ENCODE data around the gene CRACDL.

The CRACDL gene

DNA sequence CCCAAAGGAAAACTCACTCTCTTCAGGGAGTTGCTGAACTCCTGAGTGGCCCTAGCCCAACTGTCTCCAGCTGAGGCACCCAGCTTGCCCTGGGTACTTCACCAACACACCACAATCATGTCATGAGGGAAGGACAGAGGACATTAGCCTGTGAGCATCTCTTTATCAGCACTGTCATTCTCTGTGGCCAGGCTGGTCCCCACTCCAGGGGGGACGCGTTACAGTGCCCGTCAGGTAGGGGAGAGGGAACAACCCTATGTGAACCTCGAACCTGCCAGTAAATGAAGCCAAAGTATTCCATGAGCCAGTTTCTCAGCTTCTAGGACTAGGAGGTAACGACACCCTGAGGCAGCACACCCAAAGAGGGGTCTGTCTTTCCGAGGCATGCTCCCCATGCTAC lies 110.2 kb downstream of the CRACDL start:
- TF ChIP-seq EZH2phosphoT487 (IDR thresholded peaks at IDR 0.05; ENCODE audit: borderline replicate concordance, low read length): no peak
- TF ChIP-seq, protein P1, sequence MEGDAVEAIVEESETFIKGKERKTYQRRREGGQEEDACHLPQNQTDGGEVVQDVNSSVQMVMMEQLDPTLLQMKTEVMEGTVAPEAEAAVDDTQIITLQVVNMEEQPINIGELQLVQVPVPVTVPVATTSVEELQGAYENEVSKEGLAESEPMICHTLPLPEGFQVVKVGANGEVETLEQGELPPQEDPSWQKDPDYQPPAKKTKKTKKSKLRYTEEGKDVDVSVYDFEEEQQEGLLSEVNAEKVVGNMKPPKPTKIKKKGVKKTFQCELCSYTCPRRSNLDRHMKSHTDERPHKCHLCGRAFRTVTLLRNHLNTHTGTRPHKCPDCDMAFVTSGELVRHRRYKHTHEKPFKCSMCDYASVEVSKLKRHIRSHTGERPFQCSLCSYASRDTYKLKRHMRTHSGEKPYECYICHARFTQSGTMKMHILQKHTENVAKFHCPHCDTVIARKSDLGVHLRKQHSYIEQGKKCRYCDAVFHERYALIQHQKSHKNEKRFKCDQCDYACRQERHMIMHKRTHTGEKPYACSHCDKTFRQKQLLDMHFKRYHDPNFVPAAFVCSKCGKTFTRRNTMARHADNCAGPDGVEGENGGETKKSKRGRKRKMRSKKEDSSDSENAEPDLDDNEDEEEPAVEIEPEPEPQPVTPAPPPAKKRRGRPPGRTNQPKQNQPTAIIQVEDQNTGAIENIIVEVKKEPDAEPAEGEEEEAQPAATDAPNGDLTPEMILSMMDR (IDR thresholded peaks at IDR 0.05; ENCODE audit: low read depth, low read length, poor library complexity, severe bottlenecking): no peak
- no peaks in the 10 kb centered on the region for H3K9me3 ChIP-seq (ENCODE audit: control insufficient read depth, insufficient read depth, low read length)
- H3K4me2 ChIP-seq (ENCODE audit: low read length): no peak overlapping the region
- peaks cover 9% of the 10 kb centered on the region; the same call in 1 of the 2 replicates for H3K27me3 ChIP-seq (ENCODE audit: control insufficient read depth, low read length)
- no peaks in the 10 kb centered on the region for H3K36me3 ChIP-seq (ENCODE audit: control insufficient read depth, low read length)
- H3K9me2 ChIP-seq (replicated peaks; ENCODE audit: control insufficient read depth, low read length): no peaks in the 10 kb centered on the region
- no peaks in the 10 kb centered on the region for H3F3A ChIP-seq (ENCODE audit: control insufficient read depth, insufficient read depth)
- H4K20me1 ChIP-seq (ENCODE audit: control insufficient read depth, insufficient read depth, low read depth, low read length): no peaks in the 10 kb centered on the region
- H3K4me1 ChIP-seq (ENCODE audit: control insufficient read depth, low read length): no peaks in the 10 kb centered on the region
- no peak overlapping the region for H3K4me3 ChIP-seq (ENCODE audit: low read length)
- no peak overlapping the region for H3K27ac ChIP-seq (ENCODE audit: low read depth, low read length)
- no peaks in the 10 kb centered on the region for H3K79me2 ChIP-seq (ENCODE audit: control insufficient read depth, low read length)

DNA sequence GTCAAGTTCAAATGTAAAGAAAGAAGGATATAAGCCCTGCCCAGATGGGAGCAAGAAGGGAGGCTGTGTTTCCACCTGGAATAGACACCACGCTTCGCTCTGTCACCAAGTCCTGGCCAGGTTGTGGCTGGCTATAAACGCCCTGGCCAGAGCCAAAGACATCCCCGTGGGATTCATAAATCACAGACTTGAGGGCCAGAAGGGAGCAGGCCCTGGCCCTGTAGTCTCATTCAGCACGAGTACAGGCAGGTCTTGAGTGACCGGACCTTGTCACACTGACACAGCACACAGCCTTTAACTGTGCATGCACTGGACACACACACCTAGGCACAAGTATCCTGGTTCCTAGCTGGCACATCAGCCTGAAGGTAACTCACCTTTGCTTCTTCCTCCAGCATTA lies 110.6 kb downstream of the CRACDL start:
- no peak overlapping the region for H3K4me2 ChIP-seq (ENCODE audit: low read length)
- no peaks in the 10 kb centered on the region for H3F3A ChIP-seq (ENCODE audit: control insufficient read depth, insufficient read depth)
- H3K79me2 ChIP-seq (ENCODE audit: control insufficient read depth, low read length): no peaks in the 10 kb centered on the region
- H3K9me3 ChIP-seq (ENCODE audit: control insufficient read depth, insufficient read depth, low read length): no peaks in the 10 kb centered on the region
- H4K20me1 ChIP-seq (ENCODE audit: control insufficient read depth, insufficient read depth, low read depth, low read length): no peaks in the 10 kb centered on the region
- H3K9me2 ChIP-seq (replicated peaks; ENCODE audit: control insufficient read depth, low read length): no peaks in the 10 kb centered on the region
- no peaks in the 10 kb centered on the region for H3K36me3 ChIP-seq (ENCODE audit: control insufficient read depth, low read length)
- H3K27ac ChIP-seq (ENCODE audit: low read depth, low read length): no peak overlapping the region
- H3K4me3 ChIP-seq (ENCODE audit: low read length): no peak overlapping the region
- peaks cover 9% of the 10 kb centered on the region; the same call in 1 of the 2 replicates for H3K27me3 ChIP-seq (ENCODE audit: control insufficient read depth, low read length)
- H3K4me1 ChIP-seq (ENCODE audit: control insufficient read depth, low read length): no peaks in the 10 kb centered on the region
- no peak for TF ChIP-seq EZH2phosphoT487 (IDR thresholded peaks at IDR 0.05; ENCODE audit: borderline replicate concordance, low read length)
- TF ChIP-seq, protein P1 (IDR thresholded peaks at IDR 0.05; ENCODE audit: low read depth, low read length, poor library complexity, severe bottlenecking): no peak

DNA sequence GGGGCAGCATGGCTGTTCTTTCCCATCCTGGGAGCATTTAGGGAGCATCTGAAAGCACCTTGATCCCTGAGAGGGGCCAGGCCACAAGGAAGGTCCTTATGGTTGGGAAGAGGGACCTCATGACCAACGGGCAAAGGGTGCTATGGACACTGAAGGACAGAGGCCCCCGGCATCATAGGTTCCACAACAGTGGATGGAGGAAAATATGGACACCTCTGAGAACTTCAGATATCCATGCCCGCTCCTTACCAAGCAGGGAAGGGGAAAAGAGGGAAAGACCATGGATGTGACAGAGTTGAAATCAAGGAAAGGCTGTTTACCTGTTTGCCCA lies 111.0 kb downstream of the CRACDL start:
- no peak overlapping the region for H3K4me2 ChIP-seq (ENCODE audit: low read length)
- H3K9me2 ChIP-seq (replicated peaks; ENCODE audit: control insufficient read depth, low read length): no peaks in the 10 kb centered on the region
- H4K20me1 ChIP-seq (ENCODE audit: control insufficient read depth, insufficient read depth, low read depth, low read length): no peaks in the 10 kb centered on the region
- no peaks in the 10 kb centered on the region for H3F3A ChIP-seq (ENCODE audit: control insufficient read depth, insufficient read depth)
- H3K9me3 ChIP-seq (ENCODE audit: control insufficient read depth, insufficient read depth, low read length): no peaks in the 10 kb centered on the region
- peaks cover 9% of the 10 kb centered on the region; the same call in 1 of the 2 replicates for H3K27me3 ChIP-seq (ENCODE audit: control insufficient read depth, low read length)
- no peaks in the 10 kb centered on the region for H3K4me1 ChIP-seq (ENCODE audit: control insufficient read depth, low read length)
- no peak for TF ChIP-seq EZH2phosphoT487 (IDR thresholded peaks at IDR 0.05; ENCODE audit: borderline replicate concordance, low read length)
- TF ChIP-seq, protein P1 (IDR thresholded peaks at IDR 0.05; ENCODE audit: low read depth, low read length, poor library complexity, severe bottlenecking): no peak
- H3K36me3 ChIP-seq (ENCODE audit: control insufficient read depth, low read length): no peaks in the 10 kb centered on the region
- H3K27ac ChIP-seq (ENCODE audit: low read depth, low read length): no peak overlapping the region
- no peaks in the 10 kb centered on the region for H3K79me2 ChIP-seq (ENCODE audit: control insufficient read depth, low read length)
- H3K4me3 ChIP-seq (ENCODE audit: low read length): no peak overlapping the region

Data from DOHH2 (cell line).